DND-41 (cell line): ENCODE data around the gene PDE4D.

Experiments used
- EZH2 ChIP-seq: IDR thresholded peaks from 3 replicates; pipeline ENCODE4 v1.6.1; 2012; ENCODE audit warnings: borderline replicate concordance, low read depth, mild to moderate bottlenecking, moderate library complexity, low read length, inconsistent platforms; ENCODE audit not compliant: severe bottlenecking
- TF ChIP-seq, protein P1 (sequence below): IDR thresholded peaks from 2 replicates; pipeline ENCODE4 v1.5.1; 2012; ENCODE audit warnings: borderline replicate concordance, low read length, moderate library complexity, mild to moderate bottlenecking; ENCODE audit not compliant: poor library complexity, severe bottlenecking; ENCODE audit errors: extremely low read depth

DNA sequence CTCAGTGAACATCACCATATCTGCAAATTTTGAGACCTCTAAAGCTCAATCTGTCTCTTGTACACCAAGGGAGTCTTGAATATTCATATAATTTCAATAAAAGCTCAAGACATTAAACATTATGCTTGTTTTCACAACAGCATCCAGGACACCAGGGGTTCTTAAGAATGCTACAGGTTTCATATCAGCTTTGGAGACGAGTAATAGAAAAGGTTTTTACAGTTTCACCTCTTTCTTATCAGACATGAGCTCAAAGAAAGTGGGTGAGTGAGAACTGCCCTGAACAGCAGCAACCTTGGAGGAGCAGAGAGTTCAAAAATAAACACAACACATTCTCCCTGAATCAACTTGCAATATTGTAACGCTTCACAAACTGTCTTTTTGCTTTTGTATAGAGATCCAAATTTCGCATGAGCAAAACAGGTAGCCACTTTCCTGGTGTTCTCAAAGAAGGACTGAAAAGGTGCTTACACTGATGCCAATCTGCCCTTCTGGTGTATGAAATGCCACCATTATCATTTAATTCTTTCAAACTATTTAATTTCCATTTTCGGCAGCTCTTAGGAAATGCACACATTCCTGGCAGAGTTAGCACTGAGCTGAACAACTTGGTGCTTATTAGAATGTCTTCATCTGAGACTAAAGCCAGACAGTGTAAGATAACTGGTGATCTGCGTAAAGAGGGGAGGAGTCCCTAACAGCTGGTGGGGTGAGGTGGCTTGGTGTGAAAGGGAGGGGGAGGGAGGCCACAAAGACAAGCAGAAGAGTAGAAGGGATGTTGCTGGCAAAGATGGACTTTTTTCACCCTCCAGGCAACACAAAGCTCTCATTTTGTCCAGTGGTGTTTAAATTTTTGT lies 535.3 kb downstream of the PDE4D start:
- TF ChIP-seq, protein P1, sequence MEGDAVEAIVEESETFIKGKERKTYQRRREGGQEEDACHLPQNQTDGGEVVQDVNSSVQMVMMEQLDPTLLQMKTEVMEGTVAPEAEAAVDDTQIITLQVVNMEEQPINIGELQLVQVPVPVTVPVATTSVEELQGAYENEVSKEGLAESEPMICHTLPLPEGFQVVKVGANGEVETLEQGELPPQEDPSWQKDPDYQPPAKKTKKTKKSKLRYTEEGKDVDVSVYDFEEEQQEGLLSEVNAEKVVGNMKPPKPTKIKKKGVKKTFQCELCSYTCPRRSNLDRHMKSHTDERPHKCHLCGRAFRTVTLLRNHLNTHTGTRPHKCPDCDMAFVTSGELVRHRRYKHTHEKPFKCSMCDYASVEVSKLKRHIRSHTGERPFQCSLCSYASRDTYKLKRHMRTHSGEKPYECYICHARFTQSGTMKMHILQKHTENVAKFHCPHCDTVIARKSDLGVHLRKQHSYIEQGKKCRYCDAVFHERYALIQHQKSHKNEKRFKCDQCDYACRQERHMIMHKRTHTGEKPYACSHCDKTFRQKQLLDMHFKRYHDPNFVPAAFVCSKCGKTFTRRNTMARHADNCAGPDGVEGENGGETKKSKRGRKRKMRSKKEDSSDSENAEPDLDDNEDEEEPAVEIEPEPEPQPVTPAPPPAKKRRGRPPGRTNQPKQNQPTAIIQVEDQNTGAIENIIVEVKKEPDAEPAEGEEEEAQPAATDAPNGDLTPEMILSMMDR: no peak
- TF ChIP-seq EZH2: no peak
